Activated B cell treated with CpG ODN at 0.5 μM for 24 hours (primary cell): ENCODE results near the gene TBX2. TPM values are rescaled to one million over a fixed set of nuclear protein-coding genes. Genes with fewer than 3 reads are reported as not detected.

ENCODE experiments used
- ATAC-seq: fragments of 200-7000 bp; cut with Tn5 transposase; one replicate; pipeline ENCODE4 v1.10.0; 2021; ENCODE audit warnings: low read depth, mild to moderate bottlenecking, moderate library complexity
- CTCF ChIA-PET: fragments of 350-600 bp; sonication (Branson Sonifier 250); formaldehyde crosslinking; loops from one replicate; lab custom pipeline; 2021; ENCODE audit warnings: antibody characterized with exemption; lab: Charles Lee
- POLR2A ChIA-PET: fragments of 350-600 bp; sonication (Branson Sonifier 250); formaldehyde crosslinking; loops from one replicate; lab custom pipeline; 2021; ENCODE audit warnings: antibody characterized with exemption; lab: Charles Lee
- DNase-seq: peaks from one replicate; pipeline ENCODE4 v3.0.0; 2022
- H3K27ac Mint-ChIP-seq: one replicate; pipeline ENCODE4 v1.8.0; 2020; ENCODE audit warnings: mixed read lengths
- H3K27me3 Mint-ChIP-seq: one replicate; pipeline ENCODE4 v1.8.0; 2021; ENCODE audit warnings: mixed read lengths
- H3K36me3 Mint-ChIP-seq: one replicate; pipeline ENCODE4 v1.8.0; 2021; ENCODE audit warnings: low read depth, mixed read lengths
- H3K4me1 Mint-ChIP-seq: one replicate; pipeline ENCODE4 v1.8.0; 2021; ENCODE audit warnings: mixed read lengths
- H3K4me3 Mint-ChIP-seq: one replicate; pipeline ENCODE4 v1.8.0; 2020; ENCODE audit warnings: mild to moderate bottlenecking, mixed read lengths
- H3K9me3 Mint-ChIP-seq: one replicate; pipeline ENCODE4 v1.8.0; 2020; ENCODE audit warnings: mixed read lengths
- intact Hi-C: fragments of 100-400 bp; cut with micrococcal nuclease; formaldehyde crosslinking; loops from one replicate; pipeline ENCODE4 v1.15.1; 2024
- total RNA-seq: library from RNA; stranded (reverse); gene quantifications from 2 replicates; pipeline ENCODE4 v1.2.3, GENCODE V29; 2022
- TF ChIP-seq, protein P1 (sequence below): fragments of 200-600 bp; IDR thresholded peaks from one replicate; pipeline ENCODE4 v1.8.0; 2022; ENCODE audit warnings: antibody characterized with exemption, mild to moderate bottlenecking

The TBX2 gene
- total RNA-seq, 1 donor from 2014 or later: not detected

DNA sequence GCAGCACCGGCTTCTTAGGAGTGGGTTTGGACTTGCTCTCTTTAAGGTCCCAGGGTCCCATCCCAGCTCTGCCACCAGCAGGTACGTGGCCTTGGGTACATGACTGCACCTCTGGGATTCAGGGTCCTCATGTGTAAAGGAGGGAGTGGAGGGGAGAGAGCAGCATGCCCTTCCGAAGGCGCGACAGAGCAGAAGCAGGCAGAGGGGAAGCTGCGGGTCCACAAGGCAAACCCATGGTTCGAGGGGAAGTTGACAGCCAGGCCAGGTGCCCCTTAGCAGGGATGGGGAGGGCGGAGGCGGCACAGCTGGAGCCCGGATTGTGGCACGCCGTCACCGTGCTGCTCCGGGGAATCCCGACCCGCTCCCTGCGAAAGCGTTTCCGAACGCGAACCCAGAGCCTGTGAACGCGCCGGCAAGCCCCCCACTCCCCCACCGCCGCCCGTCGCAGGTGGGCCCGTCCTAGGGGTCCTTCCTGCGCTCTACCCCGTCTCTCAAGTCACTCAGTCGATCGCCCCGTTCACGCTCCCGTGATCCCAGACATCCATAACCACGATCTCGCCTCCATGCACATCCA, 4.1 kb upstream of the TBX2 start:
- peaks cover 31% of the 10 kb centered on the region for H3K27me3 Mint-ChIP-seq
- ATAC-seq (no peak), DNase-seq (no peak)
- H3K36me3 Mint-ChIP-seq: no peaks in the 10 kb centered on the region
- no peaks in the 10 kb centered on the region for H3K9me3 Mint-ChIP-seq
- TF ChIP-seq, protein P1, sequence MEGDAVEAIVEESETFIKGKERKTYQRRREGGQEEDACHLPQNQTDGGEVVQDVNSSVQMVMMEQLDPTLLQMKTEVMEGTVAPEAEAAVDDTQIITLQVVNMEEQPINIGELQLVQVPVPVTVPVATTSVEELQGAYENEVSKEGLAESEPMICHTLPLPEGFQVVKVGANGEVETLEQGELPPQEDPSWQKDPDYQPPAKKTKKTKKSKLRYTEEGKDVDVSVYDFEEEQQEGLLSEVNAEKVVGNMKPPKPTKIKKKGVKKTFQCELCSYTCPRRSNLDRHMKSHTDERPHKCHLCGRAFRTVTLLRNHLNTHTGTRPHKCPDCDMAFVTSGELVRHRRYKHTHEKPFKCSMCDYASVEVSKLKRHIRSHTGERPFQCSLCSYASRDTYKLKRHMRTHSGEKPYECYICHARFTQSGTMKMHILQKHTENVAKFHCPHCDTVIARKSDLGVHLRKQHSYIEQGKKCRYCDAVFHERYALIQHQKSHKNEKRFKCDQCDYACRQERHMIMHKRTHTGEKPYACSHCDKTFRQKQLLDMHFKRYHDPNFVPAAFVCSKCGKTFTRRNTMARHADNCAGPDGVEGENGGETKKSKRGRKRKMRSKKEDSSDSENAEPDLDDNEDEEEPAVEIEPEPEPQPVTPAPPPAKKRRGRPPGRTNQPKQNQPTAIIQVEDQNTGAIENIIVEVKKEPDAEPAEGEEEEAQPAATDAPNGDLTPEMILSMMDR: no peak
- ChIA-PET CTCF (interaction anchor here (1.1 to 1.2 kb wide), 2 partner anchors 13 to 69 kb away, joined by 3 to 4 read pairs; no protein-coding TSS in a partner anchor), POLR2A (no interaction called here)
- intact Hi-C loops: loop anchor here (2.0 kb wide), 1 partner anchor 13 kb away; no protein-coding TSS in a partner anchor
- H3K4me1 Mint-ChIP-seq: peaks cover 18% of the 10 kb centered on the region
- H3K27ac Mint-ChIP-seq: peak overlapping the region; percentile 30
- H3K4me3 Mint-ChIP-seq: no peak overlapping the region

DNA sequence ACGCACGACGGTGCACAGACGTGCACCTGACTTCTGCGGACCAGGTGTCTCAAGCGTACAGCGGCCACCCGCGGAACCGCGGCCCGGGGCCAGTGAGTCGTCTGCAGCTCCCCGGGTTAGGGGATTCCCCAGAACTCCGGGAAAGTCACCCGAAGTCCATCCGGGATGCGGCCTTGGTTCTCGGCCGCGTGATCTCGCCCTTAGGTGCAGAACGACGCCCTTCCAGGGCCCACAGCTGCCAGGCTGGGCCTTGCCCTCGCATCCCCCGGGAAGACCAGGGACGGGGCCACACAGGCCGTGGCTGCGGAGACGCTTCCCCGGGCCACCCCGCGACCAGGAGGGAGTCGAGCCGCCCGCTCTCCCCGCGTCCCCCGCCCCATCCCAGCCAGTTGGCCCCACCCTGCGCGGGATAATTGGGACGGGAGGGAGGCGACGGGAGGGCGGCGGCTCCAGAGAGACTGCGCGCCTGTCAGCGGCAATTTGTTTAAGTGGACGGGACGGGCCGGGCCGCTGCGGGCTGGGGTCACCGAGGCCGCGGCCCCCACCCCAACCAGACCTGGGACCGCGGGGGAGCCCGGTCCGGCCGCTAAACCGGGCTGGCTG, 3.6 kb upstream of the TBX2 start:
- TF ChIP-seq, protein P1: no peak
- CTCF ChIA-PET: no interaction called here
- no peak overlapping the region for H3K27ac Mint-ChIP-seq
- POLR2A ChIA-PET: no interaction called here
- no peaks in the 10 kb centered on the region for H3K9me3 Mint-ChIP-seq
- peaks cover 23% of the 10 kb centered on the region for H3K4me1 Mint-ChIP-seq
- peaks cover 36% of the 10 kb centered on the region for H3K27me3 Mint-ChIP-seq
- H3K4me3 Mint-ChIP-seq: no peak overlapping the region
- ATAC-seq: no peak
- no peaks in the 10 kb centered on the region for H3K36me3 Mint-ChIP-seq
- intact Hi-C loops: loop anchor here (2.0 kb wide), 1 partner anchor 13 kb away; no protein-coding TSS in a partner anchor
- no peak for DNase-seq

DNA sequence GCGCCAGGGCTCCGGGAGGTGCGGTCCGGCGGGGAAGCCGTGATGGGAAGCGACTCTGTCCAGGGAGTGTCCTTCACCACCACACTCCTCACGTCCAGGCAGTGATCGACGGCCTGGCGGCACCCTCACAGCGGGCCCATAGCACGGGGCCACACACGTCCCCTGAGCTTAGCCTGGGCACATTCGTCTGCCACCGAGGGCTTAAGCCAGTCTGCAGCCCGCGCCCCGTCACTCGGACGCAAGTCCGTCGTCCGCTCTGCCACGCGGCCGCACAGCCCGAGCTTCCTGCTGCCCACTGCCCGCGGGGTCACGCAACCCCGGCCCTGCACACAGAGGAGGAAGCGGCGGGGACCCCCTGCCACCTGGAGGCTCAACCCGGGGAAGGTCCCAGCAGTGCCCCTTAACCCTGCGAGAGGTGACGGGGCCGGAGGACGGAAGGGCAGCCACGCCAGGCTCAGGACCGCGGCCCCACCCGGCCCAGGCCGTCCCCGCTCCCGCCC, 3.0 kb upstream of the TBX2 start:
- TF ChIP-seq, protein P1: no peak
- ATAC-seq (no peak), DNase-seq (no peak)
- Mint-ChIP-seq H3K4me1 (peaks cover 27% of the 10 kb centered on the region), H3K4me3 (no peak overlapping the region), H3K36me3 (no peaks in the 10 kb centered on the region), H3K27ac (no peak overlapping the region), H3K9me3 (no peaks in the 10 kb centered on the region), H3K27me3 (peaks cover 41% of the 10 kb centered on the region)
- intact Hi-C loops: no loop called here
- ChIA-PET CTCF (no interaction called here), POLR2A (no interaction called here)

DNA sequence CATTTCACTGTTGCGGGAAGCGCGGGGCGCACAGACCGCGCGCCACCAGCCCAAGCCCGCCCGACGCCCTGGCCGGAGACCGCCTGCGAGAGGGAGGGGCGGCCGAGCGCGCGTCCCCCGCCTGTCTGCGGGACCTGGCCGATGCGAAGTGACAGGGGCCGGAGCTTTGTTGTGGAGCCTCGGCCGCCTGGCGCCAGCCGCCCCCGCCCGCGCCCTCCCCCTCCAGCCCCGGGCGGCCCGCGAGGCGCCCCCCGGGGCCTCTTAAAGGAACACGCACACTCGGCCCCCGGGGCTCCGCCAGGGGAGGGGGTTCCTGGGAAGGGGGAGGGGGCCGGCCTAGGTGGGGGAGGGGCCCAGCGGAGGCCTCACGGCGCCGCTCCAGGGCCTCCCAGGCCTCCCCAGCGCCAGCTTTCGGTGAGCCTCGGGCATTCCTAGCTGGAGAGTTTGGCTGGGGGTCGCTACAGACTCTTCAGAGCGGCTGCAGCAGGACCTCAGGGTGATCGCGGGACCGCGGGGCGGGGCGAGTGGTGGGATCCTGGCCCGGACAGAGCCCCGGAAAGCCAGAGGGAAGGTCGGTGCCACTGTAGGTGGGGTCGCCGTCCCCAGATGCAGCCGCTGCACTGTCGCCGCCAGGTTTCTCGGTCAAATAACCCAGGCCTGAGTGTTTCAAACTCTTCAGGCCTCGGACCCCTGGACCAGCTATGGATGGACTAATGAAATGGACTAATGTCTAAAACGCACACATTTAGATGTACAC, 2.4 kb upstream of the TBX2 start:
- CTCF ChIA-PET: interaction anchor here (1.0 kb wide), 1 partner anchor 15 kb away, joined by 3 read pairs; no protein-coding TSS in a partner anchor
- ATAC-seq (no peak), DNase-seq (no peak)
- H3K9me3 Mint-ChIP-seq: no peaks in the 10 kb centered on the region
- no peaks in the 10 kb centered on the region for H3K36me3 Mint-ChIP-seq
- H3K27me3 Mint-ChIP-seq: peaks cover 42% of the 10 kb centered on the region
- H3K4me1 Mint-ChIP-seq: peaks cover 27% of the 10 kb centered on the region
- H3K27ac Mint-ChIP-seq: no peak overlapping the region
- H3K4me3 Mint-ChIP-seq: peak overlapping the region; percentile 44
- TF ChIP-seq, protein P1: no peak
- intact Hi-C loops: no loop called here
- POLR2A ChIA-PET: no interaction called here

DNA sequence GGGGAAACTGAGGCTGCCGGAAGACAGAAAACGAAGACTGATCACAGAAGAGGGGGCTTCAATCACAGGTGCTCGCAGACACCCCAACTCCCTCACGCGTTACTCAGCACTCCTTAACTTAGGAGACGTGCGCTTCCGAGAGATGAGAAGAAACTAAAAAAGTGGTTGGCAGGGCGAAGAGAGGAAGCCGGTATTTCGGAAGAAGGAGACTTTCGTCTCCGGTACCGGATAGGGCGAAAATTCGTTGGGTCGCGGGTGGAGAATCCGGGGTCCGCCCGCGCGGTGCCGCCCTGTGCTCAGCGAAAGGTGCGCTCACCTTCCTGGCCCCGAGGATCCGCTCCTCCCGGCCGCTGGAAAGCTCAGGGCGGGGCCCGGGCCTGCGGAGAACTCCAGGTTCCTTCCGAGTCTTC, 917 bp upstream of the TBX2 start:
- DNase-seq (no peak), ATAC-seq (no peak)
- Mint-ChIP-seq H3K27ac (no peak overlapping the region), H3K4me3 (peak overlapping the region; percentile 64), H3K36me3 (no peaks in the 10 kb centered on the region), H3K4me1 (peaks cover 41% of the 10 kb centered on the region), H3K27me3 (peaks cover 51% of the 10 kb centered on the region), H3K9me3 (no peaks in the 10 kb centered on the region)
- ChIA-PET POLR2A (interaction anchor here (0.7 kb wide), 1 partner anchor 465 kb away, joined by 3 read pairs; the partner anchor contains the start of gene BRIP1), CTCF (interaction anchor here (0.8 kb wide), 1 partner anchor 10 kb away, joined by 3 read pairs; no protein-coding TSS in a partner anchor)
- intact Hi-C loops: no loop called here
- TF ChIP-seq, protein P1: no peak
